Activated CD4-positive, alpha-beta T cell treated with anti-CD3 and anti-CD28 coated beads for 48 hours (primary cell): ENCODE results near the gene SDS.
"Not testable (repeated sequence)": the region's sequence is repeated elsewhere in the genome, so short reads cannot be mapped to it uniquely, and the experiment has no call there.

Source experiments
- DNase-seq: peaks from one replicate; pipeline ENCODE4 v3.0.0-alpha.2; 2020

The SDS gene

GRCh38 chr12:113373969-113374368 lies 29.7 kb downstream of the SDS start:
- DNase-seq, result no peak

GRCh38 chr12:113373440-113373839 lies 30.2 kb downstream of the SDS start:
- DNase-seq, result no peak

GRCh38 chr12:113372371-113372770 lies 31.3 kb downstream of the SDS start:
- no peak for DNase-seq

- DNase-seq, result no peak
Observed at GRCh38 chr12:113371808-113372207, 31.9 kb downstream of the SDS start.

GRCh38 chr12:113370923-113371682 lies 32.6 kb downstream of the SDS start:
- no peak for DNase-seq

- no peak for DNase-seq
Observed at GRCh38 chr12:113369391-113369985, 34.2 kb downstream of the SDS start.

GRCh38 chr12:113368331-113368730 lies 35.4 kb downstream of the SDS start:
- no peak for DNase-seq

GRCh38 chr12:113366827-113367226 lies 36.9 kb downstream of the SDS start:
- no peak for DNase-seq

GRCh38 chr12:113365639-113366395 lies 37.9 kb downstream of the SDS start:
- DNase-seq, result no peak

GRCh38 chr12:113364698-113365097 lies 39.0 kb downstream of the SDS start:
- DNase-seq, result no peak

GRCh38 chr12:113361574-113362370 lies 41.9 kb downstream of the SDS start:
- DNase-seq, result no peak

- DNase-seq, result no peak
Observed at GRCh38 chr12:113359939-113360748, 43.5 kb downstream of the SDS start.

- DNase-seq, result no peak
Observed at GRCh38 chr12:113359133-113359938, 44.4 kb downstream of the SDS start.

- DNase-seq, result peak; percentile 95
Observed at GRCh38 chr12:113358381-113359132, 45.1 kb downstream of the SDS start, which contains the start of gene PLBD2. Gene PLBD2 (plus strand): TSS chr12:113358587. CDS start chr12:113358601, 14 bp downstream.

- DNase-seq, result not testable (repeated sequence)
Observed at GRCh38 chr12:113354192-113354591, 49.5 kb downstream of the SDS start.

- no peak for DNase-seq
Observed at GRCh38 chr12:113351089-113351488, 52.6 kb downstream of the SDS start.

GRCh38 chr12:113348849-113349536 lies 54.7 kb downstream of the SDS start:
- no peak for DNase-seq

GRCh38 chr12:113347892-113348291 lies 55.8 kb downstream of the SDS start:
- no peak for DNase-seq

- DNase-seq, result no peak
Observed at GRCh38 chr12:113347107-113347506, 56.6 kb downstream of the SDS start.

GRCh38 chr12:113346353-113346752 lies 57.3 kb downstream of the SDS start:
- no peak for DNase-seq
